ENCODE data around the gene ATXN2L. TPM values are rescaled to one million over a fixed set of nuclear protein-coding genes. Genes with fewer than 3 reads are reported as not detected.

ATXN2L gene
- total and polyA plus RNA-seq, 2 of the 4 experiments (the other 2 are of a cell fraction), result 12.9 to 58.8 TPM

DNA sequence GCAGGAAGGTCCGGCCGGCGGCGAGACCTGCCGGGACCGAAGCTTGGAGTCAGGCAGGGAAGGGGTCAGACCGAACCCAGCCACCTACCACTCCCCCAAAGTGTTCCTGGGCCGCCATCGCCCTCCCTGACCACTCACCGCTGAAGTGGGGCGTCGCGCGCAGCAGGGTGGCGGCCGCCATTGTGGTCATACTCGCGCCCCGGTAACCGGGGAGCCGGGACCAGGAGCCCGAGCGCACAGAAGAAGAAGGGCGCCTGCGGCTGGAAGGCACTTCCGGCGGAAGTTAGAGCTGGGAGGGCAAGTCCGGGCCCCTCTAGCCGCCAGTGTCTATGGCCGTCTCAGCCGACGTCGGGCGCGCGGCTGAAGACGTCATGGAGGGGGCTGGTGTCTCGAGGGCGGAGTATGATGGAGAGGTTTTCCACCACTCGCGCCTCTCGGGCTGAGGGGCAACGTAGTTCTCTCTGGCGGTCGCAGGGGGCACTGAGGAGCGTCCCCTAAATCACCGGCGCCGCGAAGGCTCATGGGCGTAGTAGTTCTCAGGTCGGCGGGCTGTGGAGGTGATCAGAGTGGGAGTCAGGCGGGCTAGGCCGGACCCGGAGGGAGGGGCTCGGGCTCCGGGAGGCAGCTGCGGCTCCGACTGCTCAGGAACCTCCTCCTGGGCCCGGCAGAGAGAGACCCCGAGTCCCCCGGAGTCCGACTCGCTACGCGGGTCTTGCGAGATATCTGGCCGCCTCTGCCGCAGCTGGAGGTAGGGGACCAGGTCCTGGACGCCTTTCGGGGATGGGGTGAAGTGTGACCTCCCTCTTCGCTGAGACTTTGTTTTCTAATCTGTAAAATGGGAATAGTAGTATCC is 23.5 kb downstream of the ATXN2L start, which contains the start of gene TUFM (continued):
- peak; percentile 42; the same call in 1 of the 2 replicates for TF ChIP-seq MXI1 (IDR thresholded peaks at IDR 0.05; ENCODE audit: borderline replicate concordance, low read depth, low read length)
- 0 out of 2 replicates have a peak, but pooled peaks have one; percentile 8 for TF ChIP-seq FOS (IDR thresholded peaks at IDR 0.05; ENCODE audit: low read depth, low read length)
- TF ChIP-seq MAFK (IDR thresholded peaks at IDR 0.05; ENCODE audit: low read depth, low read length), result no peak
- peak; percentile 33; the same call in 1 of the 2 replicates for TF ChIP-seq SMC3 (IDR thresholded peaks at IDR 0.05; ENCODE audit: low read depth, low read length)

- Histone ChIP-seq H3K18ac (ENCODE audit: low read depth, low read length) (peak overlapping the region; percentile 2; the same call in 1 of the 2 replicates), H3K4me1 (ENCODE audit: control insufficient read depth, insufficient read depth, low read length) (peaks cover 6% of the 10 kb centered on the region), H3K36me3 (ENCODE audit: control insufficient read depth, insufficient read depth, low read length) (peaks cover 32% of the 10 kb centered on the region), H3K9ac (ENCODE audit: low read depth, low read length) (peak overlapping the region; percentile 84), H2BK120ac (ENCODE audit: low read depth, low read length) (no peak overlapping the region), H3K27me3 (ENCODE audit: control insufficient read depth, insufficient read depth, low read length) (no peaks in the 10 kb centered on the region), H4K91ac (ENCODE audit: insufficient read depth, low read depth, low read length) (peak overlapping the region; percentile 37), H4K8ac (ENCODE audit: low read depth in 2 of 2, low read length in 2 of 2) (peak overlapping the region; percentile 78 to 79), H2BK15ac (ENCODE audit: low read depth, low read length) (no peak overlapping the region), H2AK5ac (ENCODE audit: low read depth, low read length) (peak overlapping the region; percentile 71), H3K79me1 (ENCODE audit: low read depth in 1 of 2, low read length in 2 of 2) (peaks cover 14 to 54% of the 10 kb centered on the region in 2 experiments; a peak in 3 of 4 replicates), H3K9me1 (ENCODE audit: insufficient read depth, low read length) (no peaks in the 10 kb centered on the region), H3K9me3 (ENCODE audit: control insufficient read depth, insufficient read depth, low read length) (no peaks in the 10 kb centered on the region), H2BK5ac (ENCODE audit: low read depth, low read length, poor library complexity, severe bottlenecking) (peak overlapping the region; percentile 8), H2AK9ac (replicated peaks; ENCODE audit: low read depth, low read length, poor library complexity) (peak overlapping the region; percentile 0), H3K4me3 (ENCODE audit: insufficient read depth, low read depth, low read length) (peak overlapping the region; percentile 81), H2AFZ (replicated peaks; ENCODE audit: low read length, poor library complexity) (peak overlapping the region; percentile 96), H4K20me1 (ENCODE audit: insufficient read depth, low read length) (peaks cover 11% of the 10 kb centered on the region), H3K4me2 (ENCODE audit: low read depth, low read length) (peak overlapping the region; percentile 87), H3K23ac (ENCODE audit: low read depth, low read length) (peak overlapping the region; percentile 80; the same call in 1 of the 2 replicates), H3K27ac (ENCODE audit: insufficient read depth, low read length) (peak overlapping the region; percentile 61), H2BK20ac (ENCODE audit: low read depth, low read length) (no peak overlapping the region), H3K56ac (ENCODE audit: extremely low read depth, insufficient read depth, low read length) (peak overlapping the region; percentile 54), H3K4ac (ENCODE audit: low read depth, low read length) (peak overlapping the region; percentile 78), H4K5ac (ENCODE audit: low read depth, low read length) (peak overlapping the region; percentile 53), H3K14ac (replicated peaks; ENCODE audit: low read depth, low read length) (peak overlapping the region; percentile 92)
- intact Hi-C loops (cut with micrococcal nuclease) (loop anchor here (2.0 kb wide), 1 partner anchor 16 kb away; the partner anchor contains the start of gene SH2B1), dilution Hi-C loops (cut with HindIII; ENCODE audit: low sequenced_read_pairs, unreplicated experiment) (no loop called here), in situ Hi-C loops (cut with MboI; ENCODE audit: low sequenced_read_pairs) (no loop called here)
- POLR2A ChIA-PET (ENCODE audit: unreplicated experiment), result interaction anchor here (0.7 to 2.1 kb wide), 2 partner anchors 16 to 25 kb away, joined by 8 to 15 read pairs; no protein-coding TSS in a partner anchor
- WGBS, 2 experiments (ENCODE audit: extremely low coverage in 2 of 2, insufficient read length in 1 of 2), result no CpG with 5 or more reads among the region's 5 CpGs
- ATAC-seq (ENCODE audit: low read depth), result peak; percentile 15
- TF ChIP-seq CHD1 (IDR thresholded peaks at IDR 0.05; ENCODE audit: low read depth, low read length) (0 out of 2 replicates have a peak, but pooled peaks have one; percentile 0), MAFK (IDR thresholded peaks at IDR 0.05; ENCODE audit: low read depth, low read length) (no peak)
- DNase-seq, result peak; percentile 6
- no TSS peak for BruUV-seq (replicated peaks)
- CTCF ChIA-PET, result interaction anchor here (1.4 to 1.6 kb wide), 2 partner anchors 26 to 98 kb away, joined by 4 read pairs; no protein-coding TSS in a partner anchor
Observed at GRCh38 chr16:28846933-28847273, 24.1 kb downstream of the ATXN2L start.

Data from IMR-90 (cell line).